Measurements from ENCODE around the gene PAX4. TPM values are rescaled to one million over a fixed set of nuclear protein-coding genes. Genes with fewer than 3 reads are reported as not detected.

PAX4 gene, protein sequence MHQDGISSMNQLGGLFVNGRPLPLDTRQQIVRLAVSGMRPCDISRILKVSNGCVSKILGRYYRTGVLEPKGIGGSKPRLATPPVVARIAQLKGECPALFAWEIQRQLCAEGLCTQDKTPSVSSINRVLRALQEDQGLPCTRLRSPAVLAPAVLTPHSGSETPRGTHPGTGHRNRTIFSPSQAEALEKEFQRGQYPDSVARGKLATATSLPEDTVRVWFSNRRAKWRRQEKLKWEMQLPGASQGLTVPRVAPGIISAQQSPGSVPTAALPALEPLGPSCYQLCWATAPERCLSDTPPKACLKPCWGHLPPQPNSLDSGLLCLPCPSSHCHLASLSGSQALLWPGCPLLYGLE
- total RNA-seq (2014; rRNA removed; shearing (Covaris generic); ENCODE audit: low replicate concordance) = not detected in 2 replicates

DNA sequence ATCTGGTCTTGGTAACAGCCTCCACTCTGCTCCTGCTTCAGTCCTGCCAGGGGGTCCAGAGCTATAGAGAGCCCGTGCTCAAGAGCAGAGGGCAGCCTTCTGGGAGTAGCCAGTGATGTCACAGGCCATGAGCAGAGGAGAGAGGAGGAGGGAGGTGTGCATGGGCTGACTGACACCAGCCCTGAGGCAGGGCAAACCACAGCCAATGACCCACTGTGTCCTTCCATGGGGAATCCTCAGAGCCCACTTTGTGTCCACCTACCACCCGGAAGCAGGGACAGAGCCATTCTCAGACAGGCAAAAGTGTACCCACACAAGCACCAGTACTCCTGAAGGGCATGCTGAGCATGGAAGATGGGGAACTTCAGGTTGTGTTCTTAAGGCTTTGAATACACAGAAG lies at the start of gene PAX4:
Gene PAX4, minus strand, starts transcription at position 101 of the 400 bp plus-strand sequence. CDS start 2,214 bp downstream, outside the sequence.
- H4K20me1 ChIP-seq (ENCODE audit: insufficient read depth, low read depth, low read length) = no peaks in the 10 kb centered on the region
- H3K36me3 ChIP-seq (ENCODE audit: insufficient read depth, low read length) = no peaks in the 10 kb centered on the region
- H3K4me1 ChIP-seq (ENCODE audit: low read length) = no peaks in the 10 kb centered on the region
- H3K79me2 ChIP-seq (ENCODE audit: low read length) = no peaks in the 10 kb centered on the region
- no peaks in the 10 kb centered on the region for H3K27me3 ChIP-seq (ENCODE audit: low read length)
- H3K9me3 ChIP-seq (ENCODE audit: low read length) = no peaks in the 10 kb centered on the region
- no peak within 1 kb of the TSS for H3K4me2 ChIP-seq (ENCODE audit: low read depth, low read length, poor library complexity, severe bottlenecking)
- H3K9me2 ChIP-seq (replicated peaks; ENCODE audit: insufficient read depth, low read length) = no peaks in the 10 kb centered on the region
- H3K4me3 ChIP-seq (ENCODE audit: low read length) = no peak within 1 kb of the TSS
- H3K9ac ChIP-seq (ENCODE audit: low read length) = no peak within 1 kb of the TSS
- no peak within 1 kb of the TSS for H2AFZ ChIP-seq (ENCODE audit: low read length)
- no peak for DNase-seq
- no peak within 1 kb of the TSS for H3K27ac ChIP-seq (ENCODE audit: low read length)

DNA sequence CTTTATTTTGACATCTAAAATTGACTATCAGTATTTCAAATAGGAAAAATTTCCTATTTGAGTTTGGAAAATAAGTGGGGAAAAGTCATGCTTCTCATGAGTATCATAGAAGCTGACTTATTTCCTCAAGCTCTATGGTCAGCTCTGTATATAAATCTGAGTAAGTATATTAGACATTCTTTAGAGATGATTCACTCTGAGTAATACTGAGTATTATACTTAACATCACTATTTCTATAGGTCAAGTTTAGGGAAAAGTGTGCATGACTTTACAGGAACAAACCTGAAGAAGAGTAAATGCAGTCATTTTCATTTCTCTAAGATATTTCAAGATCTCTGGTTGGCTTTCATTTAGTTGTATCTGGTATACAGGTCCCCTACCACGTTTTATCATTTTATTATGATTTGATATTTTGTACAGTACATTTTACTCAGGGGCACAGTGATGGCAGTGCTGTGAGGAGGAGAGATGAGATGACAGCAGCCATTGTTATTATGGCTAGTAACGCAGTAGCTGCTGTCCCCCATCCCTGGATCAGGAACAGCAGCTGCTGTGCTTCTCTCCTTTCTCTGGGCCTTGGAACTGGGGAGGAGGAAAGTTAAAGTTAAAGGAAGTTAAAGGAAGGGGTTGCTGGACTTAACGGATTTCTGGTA lies 49.2 kb upstream of the PAX4 start:
- Histone ChIP-seq H4K20me1 (ENCODE audit: insufficient read depth, low read depth, low read length) (peaks cover 62% of the 10 kb centered on the region), H3K9me3 (ENCODE audit: low read length) (no peaks in the 10 kb centered on the region), H3K27ac (ENCODE audit: low read length) (no peak overlapping the region), H3K4me3 (ENCODE audit: low read length) (no peak overlapping the region), H3K9me2 (replicated peaks; ENCODE audit: insufficient read depth, low read length) (no peaks in the 10 kb centered on the region), H3K27me3 (ENCODE audit: low read length) (no peaks in the 10 kb centered on the region), H3K4me2 (ENCODE audit: low read depth, low read length, poor library complexity, severe bottlenecking) (peak overlapping the region; percentile 6), H3K9ac (ENCODE audit: low read length) (no peak overlapping the region), H2AFZ (ENCODE audit: low read length) (no peak overlapping the region), H3K36me3 (ENCODE audit: insufficient read depth, low read length) (peaks cover 5% of the 10 kb centered on the region; the same call in 1 of the 2 replicates), H3K79me2 (ENCODE audit: low read length) (peaks cover 100% of the 10 kb centered on the region), H3K4me1 (ENCODE audit: low read length) (peaks cover 36% of the 10 kb centered on the region)
- no peak for DNase-seq

GRCh38 chr7:127666602-127667001 lies 48.7 kb upstream of the PAX4 start:
- no peak overlapping the region for H3K4me2 ChIP-seq (ENCODE audit: low read depth, low read length, poor library complexity, severe bottlenecking)
- H3K9me3 ChIP-seq (ENCODE audit: low read length) = no peaks in the 10 kb centered on the region
- H3K79me2 ChIP-seq (ENCODE audit: low read length) = peaks cover 100% of the 10 kb centered on the region
- H3K36me3 ChIP-seq (ENCODE audit: insufficient read depth, low read length) = peaks cover 5% of the 10 kb centered on the region; the same call in 1 of the 2 replicates
- H4K20me1 ChIP-seq (ENCODE audit: insufficient read depth, low read depth, low read length) = peaks cover 59% of the 10 kb centered on the region
- H3K4me1 ChIP-seq (ENCODE audit: low read length) = peaks cover 36% of the 10 kb centered on the region
- H2AFZ ChIP-seq (ENCODE audit: low read length) = no peak overlapping the region
- no peak overlapping the region for H3K4me3 ChIP-seq (ENCODE audit: low read length)
- no peak overlapping the region for H3K9ac ChIP-seq (ENCODE audit: low read length)
- no peak for DNase-seq
- no peaks in the 10 kb centered on the region for H3K9me2 ChIP-seq (replicated peaks; ENCODE audit: insufficient read depth, low read length)
- H3K27ac ChIP-seq (ENCODE audit: low read length) = no peak overlapping the region
- H3K27me3 ChIP-seq (ENCODE audit: low read length) = no peaks in the 10 kb centered on the region

DNA sequence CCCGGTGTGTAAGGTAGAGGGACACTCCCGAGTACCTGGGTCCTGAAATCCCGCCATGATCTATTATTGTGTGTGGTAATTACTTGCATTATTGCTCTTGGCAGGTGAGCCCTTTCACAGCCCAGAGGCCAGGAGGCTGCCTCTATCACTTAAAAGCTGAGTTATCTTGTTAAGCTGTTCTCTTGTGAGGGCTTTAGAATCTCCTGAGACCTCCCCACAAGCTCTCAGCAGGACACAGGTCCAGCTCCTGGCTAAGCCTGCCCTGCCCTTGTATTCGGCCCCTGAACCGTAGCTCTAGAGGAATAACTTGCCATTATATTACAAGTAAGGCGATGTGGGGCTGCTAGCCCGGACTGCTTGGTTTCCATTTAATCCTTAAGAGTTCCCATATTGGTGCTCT lies 48.0 kb upstream of the PAX4 start:
- Histone ChIP-seq H3K4me1 (ENCODE audit: low read length) (peaks cover 36% of the 10 kb centered on the region), H3K4me3 (ENCODE audit: low read length) (no peak overlapping the region), H3K79me2 (ENCODE audit: low read length) (peaks cover 100% of the 10 kb centered on the region), H3K27ac (ENCODE audit: low read length) (no peak overlapping the region), H3K36me3 (ENCODE audit: insufficient read depth, low read length) (peaks cover 11% of the 10 kb centered on the region; the same call in 1 of the 2 replicates), H3K9me3 (ENCODE audit: low read length) (no peaks in the 10 kb centered on the region), H2AFZ (ENCODE audit: low read length) (no peak overlapping the region), H3K9me2 (replicated peaks; ENCODE audit: insufficient read depth, low read length) (no peaks in the 10 kb centered on the region), H3K27me3 (ENCODE audit: low read length) (no peaks in the 10 kb centered on the region), H3K4me2 (ENCODE audit: low read depth, low read length, poor library complexity, severe bottlenecking) (no peak overlapping the region), H3K9ac (ENCODE audit: low read length) (no peak overlapping the region), H4K20me1 (ENCODE audit: insufficient read depth, low read depth, low read length) (peaks cover 65% of the 10 kb centered on the region)
- no peak for DNase-seq

DNA sequence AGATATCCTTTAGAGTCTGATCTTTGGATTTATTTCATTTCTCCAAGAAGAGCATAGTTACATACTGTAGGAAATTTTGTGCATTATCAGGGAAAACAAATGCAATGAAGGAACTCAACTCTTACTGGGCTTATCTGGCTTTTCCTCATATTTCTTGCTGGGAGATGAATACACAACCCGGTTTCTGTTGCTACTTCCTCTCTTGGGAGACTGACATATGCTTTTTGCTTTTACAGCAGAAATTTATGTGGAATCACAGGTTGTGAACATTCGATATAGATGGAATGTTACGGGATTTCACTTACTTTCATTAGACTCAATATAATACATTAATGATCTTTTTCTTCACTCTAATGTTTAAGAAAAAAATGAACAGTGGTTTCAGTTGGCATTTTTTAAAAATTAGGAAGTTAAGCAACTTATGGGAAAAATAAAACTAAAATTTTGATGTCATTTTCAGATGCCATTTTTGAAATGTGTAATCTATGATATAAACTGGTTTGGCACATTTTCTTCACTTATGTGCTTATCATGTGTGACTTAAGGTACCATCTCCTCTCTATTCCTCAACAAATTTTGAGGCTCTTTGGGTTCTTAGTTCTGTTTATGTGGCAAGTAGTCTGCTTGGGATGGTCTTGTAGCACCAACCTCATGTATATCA lies 41.2 kb upstream of the PAX4 start:
- Histone ChIP-seq H3K4me3 (ENCODE audit: low read length) (no peak overlapping the region), H3K9me3 (ENCODE audit: low read length) (no peaks in the 10 kb centered on the region), H3K9me2 (replicated peaks; ENCODE audit: insufficient read depth, low read length) (no peaks in the 10 kb centered on the region), H2AFZ (ENCODE audit: low read length) (no peak overlapping the region), H3K27ac (ENCODE audit: low read length) (no peak overlapping the region), H4K20me1 (ENCODE audit: insufficient read depth, low read depth, low read length) (peaks cover 70% of the 10 kb centered on the region), H3K4me1 (ENCODE audit: low read length) (peaks cover 38% of the 10 kb centered on the region), H3K27me3 (ENCODE audit: low read length) (no peaks in the 10 kb centered on the region), H3K36me3 (ENCODE audit: insufficient read depth, low read length) (peaks cover 51% of the 10 kb centered on the region), H3K9ac (ENCODE audit: low read length) (no peak overlapping the region), H3K4me2 (ENCODE audit: low read depth, low read length, poor library complexity, severe bottlenecking) (no peak overlapping the region), H3K79me2 (ENCODE audit: low read length) (peaks cover 100% of the 10 kb centered on the region)
- DNase-seq = peak; percentile 35

DNA sequence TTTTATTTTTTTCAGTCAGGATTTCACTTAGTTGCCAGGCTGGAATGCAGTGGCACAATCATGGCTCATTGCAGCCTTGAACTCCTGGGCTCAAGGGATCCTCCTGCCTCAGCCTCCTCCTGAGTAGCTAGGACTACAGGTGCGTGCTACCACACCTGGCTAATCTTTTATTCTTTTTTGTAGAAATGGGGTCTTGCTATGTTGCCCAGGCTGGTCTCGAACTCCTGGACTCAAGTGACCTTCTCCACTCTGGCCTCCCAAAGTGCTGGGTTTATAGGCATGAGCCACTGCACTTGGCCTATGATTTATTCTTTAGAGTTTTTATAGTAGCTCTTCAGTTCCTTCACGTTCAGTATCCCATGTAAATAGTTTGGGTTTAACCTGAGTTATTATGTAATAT lies 39.6 kb upstream of the PAX4 start:
- H3K4me3 ChIP-seq (ENCODE audit: low read length) = no peak overlapping the region
- H3K9me3 ChIP-seq (ENCODE audit: low read length) = no peaks in the 10 kb centered on the region
- no peak for DNase-seq
- H3K9me2 ChIP-seq (replicated peaks; ENCODE audit: insufficient read depth, low read length) = no peaks in the 10 kb centered on the region
- H3K27me3 ChIP-seq (ENCODE audit: low read length) = no peaks in the 10 kb centered on the region
- H3K36me3 ChIP-seq (ENCODE audit: insufficient read depth, low read length) = peaks cover 51% of the 10 kb centered on the region
- H2AFZ ChIP-seq (ENCODE audit: low read length) = no peak overlapping the region
- H3K79me2 ChIP-seq (ENCODE audit: low read length) = peaks cover 100% of the 10 kb centered on the region
- H3K27ac ChIP-seq (ENCODE audit: low read length) = no peak overlapping the region
- H3K4me2 ChIP-seq (ENCODE audit: low read depth, low read length, poor library complexity, severe bottlenecking) = no peak overlapping the region
- no peak overlapping the region for H3K9ac ChIP-seq (ENCODE audit: low read length)
- H3K4me1 ChIP-seq (ENCODE audit: low read length) = peaks cover 49% of the 10 kb centered on the region
- peaks cover 65% of the 10 kb centered on the region for H4K20me1 ChIP-seq (ENCODE audit: insufficient read depth, low read depth, low read length)

DNA sequence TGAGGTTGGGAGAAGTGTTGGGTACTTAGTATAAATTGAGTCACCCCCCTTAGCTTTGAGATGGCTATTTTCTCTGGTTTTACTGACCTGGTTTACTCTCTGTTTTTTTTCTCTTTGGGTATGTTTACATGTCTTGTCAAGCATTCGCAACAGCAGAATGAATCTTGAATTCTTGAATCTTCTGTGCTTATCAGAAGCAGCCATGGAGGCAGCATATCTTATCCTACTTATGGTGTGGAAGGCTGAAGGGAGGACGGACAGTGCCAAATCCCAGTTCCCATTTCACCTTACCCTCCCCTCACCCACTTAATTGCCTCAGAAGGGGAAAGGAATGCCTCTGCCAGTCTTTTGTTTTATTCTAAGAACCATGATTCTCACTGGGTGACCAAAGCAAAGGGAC lies 37.8 kb upstream of the PAX4 start:
- Histone ChIP-seq H3K36me3 (ENCODE audit: insufficient read depth, low read length) (peaks cover 43% of the 10 kb centered on the region), H3K4me2 (ENCODE audit: low read depth, low read length, poor library complexity, severe bottlenecking) (peak overlapping the region; percentile 83), H3K27me3 (ENCODE audit: low read length) (no peaks in the 10 kb centered on the region), H4K20me1 (ENCODE audit: insufficient read depth, low read depth, low read length) (peaks cover 55% of the 10 kb centered on the region), H3K4me3 (ENCODE audit: low read length) (0 out of 2 replicates have a peak overlapping the region, but pooled peaks have one; percentile 75), H3K4me1 (ENCODE audit: low read length) (peaks cover 55% of the 10 kb centered on the region), H2AFZ (ENCODE audit: low read length) (no peak overlapping the region), H3K27ac (ENCODE audit: low read length) (no peak overlapping the region), H3K9me2 (replicated peaks; ENCODE audit: insufficient read depth, low read length) (no peaks in the 10 kb centered on the region), H3K9ac (ENCODE audit: low read length) (no peak overlapping the region; the same call in 1 of the 2 replicates), H3K9me3 (ENCODE audit: low read length) (no peaks in the 10 kb centered on the region), H3K79me2 (ENCODE audit: low read length) (peaks cover 87% of the 10 kb centered on the region)
- no peak for DNase-seq

Data from Karpas-422 (cell line).